H9 (cell line): ENCODE results near the gene FABP7. TPM values are rescaled to one million over a fixed set of nuclear protein-coding genes. Genes with fewer than 3 reads are reported as not detected.
A peak's percentile ranks its signal among the peaks of the same experiment; 100 is the strongest.

Experiments
- DNase-seq: peaks from one replicate; pipeline ENCODE4 v3.0.0-alpha.2; 2017
- H2AFZ ChIP-seq: one replicate; pipeline ENCODE4 v1.6.1; 2013; ENCODE audit warnings: mild to moderate bottlenecking, low read length, control low read depth, moderate library complexity
- H2AK5ac ChIP-seq: 2 replicates; pipeline ENCODE4 v1.6.1; 2013; ENCODE audit warnings: low read length, control low read depth, mixed read lengths; ENCODE audit not compliant: insufficient read length
- H2BK120ac ChIP-seq: one replicate; pipeline ENCODE4 v1.6.1; 2013; ENCODE audit warnings: low read depth, mild to moderate bottlenecking, low read length, control low read depth, inconsistent platforms; ENCODE audit not compliant: poor library complexity, severe bottlenecking
- H2BK12ac ChIP-seq: 2 replicates; pipeline ENCODE4 v1.6.1; 2013; ENCODE audit warnings: low read length, control low read depth, mixed read lengths, low read depth; ENCODE audit not compliant: insufficient read length
- H2BK15ac ChIP-seq: 2 replicates; pipeline ENCODE4 v1.6.1; 2013; ENCODE audit warnings: low read depth, low read length, control low read depth
- H2BK20ac ChIP-seq: one replicate; pipeline ENCODE4 v1.6.1; 2013; ENCODE audit warnings: low read depth, mild to moderate bottlenecking, low read length, control low read depth, inconsistent platforms; ENCODE audit not compliant: poor library complexity, severe bottlenecking
- H2BK5ac ChIP-seq: 2 replicates; pipeline ENCODE4 v1.6.1; 2013; ENCODE audit warnings: low read length, control low read depth, mixed read lengths; ENCODE audit not compliant: insufficient read length
- H3K14ac ChIP-seq: 2 replicates; pipeline ENCODE4 v1.6.1; 2013; ENCODE audit warnings: low read length, control low read depth; ENCODE audit not compliant: insufficient read depth
- H3K18ac ChIP-seq: 2 replicates; pipeline ENCODE4 v1.6.1; 2013; ENCODE audit warnings: low read depth, mild to moderate bottlenecking, mixed read lengths, low read length, control low read depth; ENCODE audit not compliant: insufficient read length
- H3K23ac ChIP-seq: 2 replicates; pipeline ENCODE4 v1.6.1; 2013; ENCODE audit warnings: low read length, control low read depth, mixed read lengths, low read depth; ENCODE audit not compliant: insufficient read length
- H3K23me2 ChIP-seq: 2 replicates; pipeline ENCODE4 v1.6.1; 2013; ENCODE audit warnings: low read depth, mild to moderate bottlenecking, mixed read lengths, low read length, control low read depth; ENCODE audit not compliant: insufficient read length, poor library complexity, severe bottlenecking
- H3K27ac ChIP-seq: 2 replicates; pipeline ENCODE4 v1.5.1; 2013; ENCODE audit warnings: low read length, control low read depth, mixed read lengths, low read depth; ENCODE audit not compliant: insufficient read length
- H3K27me3 ChIP-seq: 2 replicates; pipeline ENCODE4 v1.6.1; 2013; ENCODE audit warnings: low read length, control low read depth, inconsistent platforms; ENCODE audit not compliant: insufficient read depth
- H3K4ac ChIP-seq: 2 replicates; pipeline ENCODE4 v1.6.1; 2013; ENCODE audit warnings: low read depth, mild to moderate bottlenecking, control low read depth, inconsistent platforms, low read length, moderate library complexity
- H3K4me1 ChIP-seq: 2 replicates; pipeline ENCODE4 v1.6.1; 2013; ENCODE audit warnings: low read length, control low read depth, inconsistent platforms; ENCODE audit not compliant: insufficient read depth
- H3K4me2 ChIP-seq: 2 replicates; pipeline ENCODE4 v1.6.1; 2013; ENCODE audit warnings: low read length, control low read depth, mixed read lengths; ENCODE audit not compliant: insufficient read length, insufficient read depth
- H3K56ac ChIP-seq: 2 replicates; pipeline ENCODE4 v1.6.1; 2013; ENCODE audit warnings: low read depth, mild to moderate bottlenecking, mixed read lengths, low read length, control low read depth; ENCODE audit not compliant: insufficient read length
- H3K79me1 ChIP-seq: 2 replicates; pipeline ENCODE4 v1.6.1; 2013; ENCODE audit warnings: low read depth, mild to moderate bottlenecking, moderate library complexity, low read length, control low read depth, inconsistent platforms; ENCODE audit not compliant: insufficient read depth, poor library complexity, severe bottlenecking
- H3K79me2 ChIP-seq: 2 replicates; pipeline ENCODE4 v1.6.1; 2013; ENCODE audit warnings: low read length, control low read depth, inconsistent platforms; ENCODE audit not compliant: insufficient read depth
- H3K9ac ChIP-seq: 2 replicates; pipeline ENCODE4 v1.6.1; 2013; ENCODE audit warnings: low read length, control low read depth, mixed read lengths; ENCODE audit not compliant: insufficient read length; ENCODE audit errors: extremely low read depth
- H3K9me3 ChIP-seq: one replicate; pipeline ENCODE4 v1.6.1; 2013; ENCODE audit warnings: low read depth, low read length, inconsistent platforms; ENCODE audit not compliant: control insufficient read depth
- H3T11ph ChIP-seq: one replicate; pipeline ENCODE4 v1.6.1; 2013; ENCODE audit warnings: mild to moderate bottlenecking, low read length, control low read depth, inconsistent platforms
- H4K20me1 ChIP-seq: one replicate; pipeline ENCODE4 v1.6.1; 2013; ENCODE audit not compliant: control insufficient read depth, insufficient read length, insufficient read depth
- H4K5ac ChIP-seq: 2 replicates; pipeline ENCODE4 v1.6.1; 2013; ENCODE audit warnings: low read depth, mild to moderate bottlenecking, mixed read lengths, low read length, control low read depth; ENCODE audit not compliant: insufficient read length
- H4K8ac ChIP-seq: replicated peaks from 2 replicates; pipeline ENCODE4 v1.6.1; 2013; ENCODE audit warnings: low read length, control low read depth, mixed read lengths, low read depth; ENCODE audit not compliant: insufficient read length
- H4K91ac ChIP-seq: 2 replicates; pipeline ENCODE4 v1.6.1; 2013; ENCODE audit warnings: low read depth, mild to moderate bottlenecking, moderate library complexity, mixed read lengths, low read length, control low read depth; ENCODE audit not compliant: insufficient read length
- H3K27ac Mint-ChIP-seq, 3 experiments: 2 replicates in 2 of 3; 3 replicates in 1 of 3; pipeline ENCODE4 v1.8.0; 2020 to 2021; ENCODE audit warnings: mixed read lengths in 3 of 3, mild to moderate bottlenecking in 1 of 3, moderate library complexity in 1 of 3
- H3K27me3 Mint-ChIP-seq: 2 replicates; pipeline ENCODE4 v1.8.0; 2021; ENCODE audit warnings: low read depth, mild to moderate bottlenecking, moderate library complexity, mixed read lengths
- H3K36me3 Mint-ChIP-seq, 3 experiments: 2 replicates in 2 of 3; 3 replicates in 1 of 3; pipeline ENCODE4 v1.8.0; 2020 to 2021; ENCODE audit warnings: low read depth in 3 of 3, mixed read lengths in 3 of 3; ENCODE audit not compliant: insufficient read depth in 1 of 3
- H3K4me1 Mint-ChIP-seq, 2 experiments: 2 replicates each; pipeline ENCODE4 v1.8.0; 2020; ENCODE audit warnings: mixed read lengths in 2 of 2
- H3K4me3 Mint-ChIP-seq, 2 experiments: 2 replicates in 1 of 2; 3 replicates in 1 of 2; pipeline ENCODE4 v1.8.0; 2020 to 2021; ENCODE audit warnings: mild to moderate bottlenecking in 2 of 2, mixed read lengths in 2 of 2, moderate library complexity in 1 of 2
- H3K9me3 Mint-ChIP-seq, 2 experiments: 2 replicates in 1 of 2; 3 replicates in 1 of 2; pipeline ENCODE4 v1.8.0; 2020; ENCODE audit warnings: mild to moderate bottlenecking in 2 of 2, mixed read lengths in 2 of 2, moderate library complexity in 1 of 2
- CTCF ChIP-seq: fragments of 200-600 bp; sonication (generic); conservative IDR thresholded peaks from 3 replicates; pipeline ENCODE4 v1.8.0; 2021; ENCODE audit warnings: antibody characterized with exemption, mild to moderate bottlenecking
- WGBS: extraction: QIAGEN DNeasy Blood & Tissue Kit; methylation state at CpG from one replicate; pipeline ENCODE4 v1.1.7; 2013; ENCODE audit warnings: missing lambda C conversion rate, low lambda C conversion rate, mixed read lengths; ENCODE audit not compliant: insufficient read length; ENCODE audit errors: extremely low coverage; 5-methylcytosine and 5-hydroxymethylcytosine counted together
- total RNA-seq: library from RNA; stranded (reverse); gene quantifications from 2 replicates; pipeline ENCODE4 v1.2.1, GENCODE V29; 2021

FABP7 gene
- total RNA-seq, 1 experiment from 2014 or later, result 3.9 TPM

GRCh38 chr6:122770835-122771601 is 8.5 kb upstream of the FABP7 start:
- Histone ChIP-seq H4K5ac (no peak overlapping the region), H3K79me2 (no peaks in the 10 kb centered on the region), H4K91ac (no peak overlapping the region), H2AFZ (no peak overlapping the region), H3T11ph (no peak overlapping the region), H4K20me1 (no peaks in the 10 kb centered on the region), H3K14ac (no peak overlapping the region), H3K18ac (no peak overlapping the region), H3K23ac (no peak overlapping the region), H3K79me1 (no peaks in the 10 kb centered on the region), H3K4me2 (no peak overlapping the region), H2BK20ac (no peak overlapping the region), H3K9ac (no peak overlapping the region), H3K23me2 (no peaks in the 10 kb centered on the region), H4K8ac (no peak overlapping the region), H3K4ac (no peak overlapping the region), H3K9me3 (no peaks in the 10 kb centered on the region), H2AK5ac (no peak overlapping the region), H2BK120ac (no peak overlapping the region), H2BK15ac (no peak overlapping the region), H3K27me3 (no peaks in the 10 kb centered on the region), H3K4me1 (no peaks in the 10 kb centered on the region), H2BK5ac (no peak overlapping the region), H3K56ac (no peak overlapping the region), H2BK12ac (no peak overlapping the region), H3K27ac (no peak overlapping the region)
- no peaks in the 10 kb centered on the region for H3K27me3 Mint-ChIP-seq
- WGBS, result no CpG with 5 or more reads among the region's 1 CpG
- H3K4me1 Mint-ChIP-seq, result 0 out of 4 replicates have a peak, but pooled peaks cover 0 to 2% of the 10 kb centered on the region in 2 experiments
- H3K9me3 Mint-ChIP-seq, result no peaks in the 10 kb centered on the region
- no peaks in the 10 kb centered on the region for H3K36me3 Mint-ChIP-seq
- TF ChIP-seq CTCF, result peak; percentile 51
- H3K4me3 Mint-ChIP-seq, result no peak overlapping the region
- no peak overlapping the region for H3K27ac Mint-ChIP-seq
- DNase-seq, result no peak
